Gastrocnemius medialis (tissue), 4 donors: ENCODE measurements around the gene TMEM234. TPM values are rescaled to one million over a fixed set of nuclear protein-coding genes. Genes with fewer than 3 reads are reported as not detected.

Experiments
- ATAC-seq, 2 donors: fragments of 150-250 bp; one replicate each; pipeline ENCODE4 v1.9.1; 2016
- DNase-seq, 2 donors: peaks; one replicate each; pipeline ENCODE4 v3.0.0-alpha.2; 2019
- H3K27ac ChIP-seq, 4 donors: fragments of 200-600 bp; sonication (generic); 1 replicate in 1 of 4; 2 replicates in 3 of 4; pipeline ENCODE4 v1.5.1; 2016 to 2018; ENCODE audit warnings: mild to moderate bottlenecking in 2 of 4, moderate library complexity in 1 of 4
- H3K27me3 ChIP-seq, 3 donors: fragments of 200-600 bp; sonication (generic) in 2 of 3; 1 replicate in 1 of 3; 2 replicates in 2 of 3; pipeline versions ENCODE4 v1.5.1 to v1.6.0; 2016 to 2019; ENCODE audit warnings: mild to moderate bottlenecking in 1 of 3, moderate library complexity in 1 of 3
- H3K36me3 ChIP-seq, 2 donors: fragments of 200-600 bp; sonication (generic) in 1 of 2; one replicate each; pipeline ENCODE4 v1.5.1; 2017 to 2018
- H3K4me1 ChIP-seq, 2 donors: fragments of 200-600 bp; sonication (generic) in 1 of 2; one replicate each; pipeline ENCODE4 v1.5.1; 2016 to 2017; ENCODE audit warnings: mild to moderate bottlenecking in 2 of 2
- H3K4me3 ChIP-seq, 4 donors: fragments of 200-600 bp; sonication (generic) in 3 of 4; 1 replicate in 1 of 4; 2 replicates in 3 of 4; pipeline ENCODE4 v1.5.1; 2016 to 2019; ENCODE audit warnings: mild to moderate bottlenecking in 2 of 4
- H3K9me3 ChIP-seq, 3 donors: fragments of 200-600 bp; sonication (generic) in 2 of 3; 1 replicate in 1 of 3; 2 replicates in 2 of 3; pipeline ENCODE4 v1.5.1; 2016 to 2019
- CTCF ChIP-seq, 5 experiments: fragments of 450-650 bp in 3 of 5; fragments of 200-600 bp in 2 of 5; sonication (generic) in 2 of 5; IDR thresholded peaks in 4 of 5; conservative IDR thresholded peaks in 1 of 5; 1 replicate in 4 of 5; 2 replicates in 1 of 5; pipeline ENCODE4 v1.5.1; 2016 to 2019; ENCODE audit warnings: antibody characterized with exemption in 5 of 5, mild to moderate bottlenecking in 3 of 5, moderate library complexity in 3 of 5
- POLR2A ChIP-seq, 2 donors: fragments of 450-650 bp; IDR thresholded peaks; one replicate each; pipeline ENCODE4 v1.6.1; 2017; ENCODE audit warnings: antibody characterized with exemption in 2 of 2, mild to moderate bottlenecking in 2 of 2, moderate library complexity in 2 of 2
- in situ Hi-C, 4 donors: fragments of 200-750 bp; cut with MboI; loops; one replicate each; pipeline versions ENCODE4 v1.15.0 to v1.8.0; 2017; ENCODE audit warnings: low sequenced_read_pairs in 4 of 4
- intact Hi-C: fragments of 100-400 bp; cut with DNase I; formaldehyde crosslinking; loops from one replicate; pipeline ENCODE4 v1.15.1; 2023; ENCODE audit warnings: low total_unique reads
- total RNA-seq, 4 donors: library from RNA; depleted of rRNA; stranded (reverse); fragments of >200 nt; gene quantifications; one replicate each; pipeline versions ENCODE4 v1.1.0 to v1.2.3, GENCODE V29; 2016

TMEM234 gene
- total RNA-seq, 4 donors from 2014 or later, result 1.6 to 4.6 (median 4.4) TPM

- Histone ChIP-seq H3K36me3 (peaks cover 3 to 39% of the 10 kb centered on the region in 2 donors), H3K27ac (peak overlapping the region; percentile 87 to 97 (median 90)), H3K27me3 (no peaks in the 10 kb centered on the region), H3K4me3 (peak overlapping the region; percentile 71 to 99 (median 84)), H3K4me1 (peaks cover 23 to 28% of the 10 kb centered on the region in 2 donors), H3K9me3 (no peaks in the 10 kb centered on the region)
- ATAC-seq (no peak), DNase-seq (no peak)
- intact Hi-C loops, result loop anchor here (10.0 kb wide), 1 partner anchor 117 kb away; the partner anchor contains the start of gene KPNA6
- TF ChIP-seq POLR2A (IDR thresholded peaks at IDR 0.05), result no peak
- TF ChIP-seq CTCF (IDR thresholded peaks at IDR 0.05 in 4 of 5, conservative IDR thresholded peaks at IDR 0.05 in 1 of 5), result no peak
- in situ Hi-C loops, result no loop called here
Observed at GRCh38 chr1:32221581-32221979, 573 bp downstream of the TMEM234 start.

GRCh38 chr1:32220746-32221580, 1.2 kb downstream of the TMEM234 start:
- intact Hi-C loops, result loop anchor here (10.0 kb wide), 1 partner anchor 116 kb away; the partner anchor contains the start of gene KPNA6

GRCh38 chr1:32219022-32219421, 3.1 kb downstream of the TMEM234 start:
- H3K36me3 ChIP-seq, result peaks cover 0 to 35% of the 10 kb centered on the region in 2 donors
- in situ Hi-C loops, result no loop called here
- TF ChIP-seq CTCF (IDR thresholded peaks at IDR 0.05 in 4 of 5, conservative IDR thresholded peaks at IDR 0.05 in 1 of 5) (no peak), POLR2A (IDR thresholded peaks at IDR 0.05) (no peak)
- intact Hi-C loops, result no loop called here
- ATAC-seq (no peak), DNase-seq (no peak)
- no peak overlapping the region for H3K27ac ChIP-seq
- no peaks in the 10 kb centered on the region for H3K27me3 ChIP-seq
- peaks cover 18 to 23% of the 10 kb centered on the region in 2 donors for H3K4me1 ChIP-seq
- H3K4me3 ChIP-seq, result no peak overlapping the region
- H3K9me3 ChIP-seq, result no peaks in the 10 kb centered on the region

More at GRCh38 chr1:32220746-32221580, 1.2 kb downstream of the TMEM234 start:
- Histone ChIP-seq H3K4me3 (peak overlapping the region; percentile 71 to 99 (median 84)), H3K36me3 (peaks cover 0 to 39% of the 10 kb centered on the region in 2 donors), H3K9me3 (no peaks in the 10 kb centered on the region), H3K27ac (peak overlapping the region in 3 of 4 donors; percentile 87 to 91 (median 90)), H3K27me3 (no peaks in the 10 kb centered on the region), H3K4me1 (peaks cover 23 to 28% of the 10 kb centered on the region in 2 donors)
- ATAC-seq, result no peak
- in situ Hi-C loops, result no loop called here
- no peak for DNase-seq
- TF ChIP-seq CTCF (IDR thresholded peaks at IDR 0.05 in 4 of 5, conservative IDR thresholded peaks at IDR 0.05 in 1 of 5) (no peak), POLR2A (IDR thresholded peaks at IDR 0.05) (no peak)

- in situ Hi-C loops, result no loop called here
- no peaks in the 10 kb centered on the region for H3K9me3 ChIP-seq
- peaks cover 0 to 29% of the 10 kb centered on the region in 2 donors for H3K36me3 ChIP-seq
- TF ChIP-seq CTCF (IDR thresholded peaks at IDR 0.05 in 4 of 5, conservative IDR thresholded peaks at IDR 0.05 in 1 of 5) (no peak), POLR2A (IDR thresholded peaks at IDR 0.05) (no peak)
- no peak for ATAC-seq
- H3K27ac ChIP-seq, result no peak overlapping the region
- intact Hi-C loops, result no loop called here
- DNase-seq, result no peak
- H3K4me1 ChIP-seq, result peaks cover 4 to 10% of the 10 kb centered on the region in 2 donors
- no peak overlapping the region for H3K4me3 ChIP-seq
- H3K27me3 ChIP-seq, result no peaks in the 10 kb centered on the region
Observed at GRCh38 chr1:32216566-32216965, 5.6 kb downstream of the TMEM234 start.
